Panc1 (cell line): Measurements from ENCODE around the gene CHMP1B. TPM values are rescaled to one million over a fixed set of nuclear protein-coding genes. Genes with fewer than 3 reads are reported as not detected.

Experiments used
- ATAC-seq: fragments of 200-7000 bp; cut with Tn5 transposase; 2 replicates; pipeline ENCODE4 v1.9.1; 2020; ENCODE audit warnings: mild to moderate bottlenecking, moderate library complexity
- BruUV-seq: library from RNA; stranded (reverse); fragments of 400-500 nt; replicated peaks from 2 replicates; lab custom pipeline; 2021; lab: Mats Ljungman, UMichigan
- CTCF ChIA-PET: fragments of 300-600 bp; sonication (Branson Sonifier 250); formaldehyde crosslinking; loops from one replicate; lab custom pipeline; 2022; ENCODE audit warnings: antibody characterized with exemption; lab: Charles Lee
- POLR2A ChIA-PET: fragments of 300-600 bp; sonication (Branson Sonifier 250); formaldehyde crosslinking; loops from one replicate; lab custom pipeline; 2022; ENCODE audit warnings: antibody characterized with exemption; lab: Charles Lee
- DNase-seq: peaks from one replicate; pipeline ENCODE4 v3.0.0-alpha.2; 2010; ENCODE audit warnings: low read depth, low spot score
- H3K27ac ChIP-seq: 2 replicates; pipeline ENCODE4 v1.5.1; 2011; ENCODE audit warnings: mild to moderate bottlenecking, low read length, inconsistent platforms
- H3K27me3 ChIP-seq: fragments of 200-500 bp; sonication (Bioruptor generic); 2 replicates; pipeline ENCODE4 v1.6.0; 2014; ENCODE audit warnings: low read length, inconsistent platforms; ENCODE audit not compliant: control insufficient read depth, insufficient read depth
- H3K36me3 ChIP-seq: fragments of 200-500 bp; sonication (Bioruptor generic); 2 replicates; pipeline ENCODE4 v1.5.1; 2014; ENCODE audit warnings: inconsistent platforms, mild to moderate bottlenecking, low read length, moderate library complexity; ENCODE audit not compliant: control insufficient read depth, insufficient read depth
- H3K4me1 ChIP-seq: 2 replicates; pipeline ENCODE4 v1.5.1; 2011; ENCODE audit warnings: inconsistent platforms, mild to moderate bottlenecking, low read length, moderate library complexity; ENCODE audit not compliant: control insufficient read depth, insufficient read depth
- H3K4me3 ChIP-seq, 2 experiments: 2 replicates each; pipeline ENCODE4 v1.5.1; 2011 to 2012; ENCODE audit warnings: low read depth in 2 of 2, low read length in 2 of 2, mild to moderate bottlenecking in 2 of 2, inconsistent platforms in 1 of 2, moderate library complexity in 1 of 2
- H3K9me3 ChIP-seq: fragments of 200-500 bp; sonication (Bioruptor generic); 2 replicates; pipeline ENCODE4 v1.5.1; 2014; ENCODE audit warnings: low read depth, mild to moderate bottlenecking, inconsistent platforms, low read length, moderate library complexity; ENCODE audit not compliant: control insufficient read depth, insufficient read depth
- CTCF ChIP-seq: fragments of 450-650 bp; IDR thresholded peaks from 2 replicates; pipeline ENCODE4 v1.5.1; 2017; ENCODE audit warnings: mild to moderate bottlenecking
- POLR2AphosphoS5 ChIP-seq: IDR thresholded peaks from 2 replicates; pipeline ENCODE4 v1.6.1; 2012; ENCODE audit warnings: mild to moderate bottlenecking, low read depth, low read length, moderate library complexity
- REST ChIP-seq, 2 experiments: IDR thresholded peaks; 2 replicates each; pipeline ENCODE4 v1.6.1; 2011 to 2012; ENCODE audit warnings: low read depth in 2 of 2, control low read depth in 1 of 2, low read length in 1 of 2, mild to moderate bottlenecking in 1 of 2, moderate library complexity in 1 of 2; ENCODE audit not compliant: insufficient read depth in 1 of 2
- SIN3A ChIP-seq: IDR thresholded peaks from 2 replicates; pipeline ENCODE4 v1.6.1; 2012; ENCODE audit warnings: low read depth, mild to moderate bottlenecking, low read length, moderate library complexity, borderline replicate concordance; ENCODE audit not compliant: insufficient read depth
- TCF7L2 ChIP-seq: IDR thresholded peaks from 2 replicates; pipeline ENCODE4 v1.6.1; 2011; ENCODE audit warnings: mild to moderate bottlenecking, low read depth, low read length, inconsistent platforms
- in situ Hi-C: cut with HindIII; loops from 2 replicates; pipeline ENCODE4 v1.10.0; 2016; ENCODE audit warnings: low sequenced_read_pairs, low pct_unique_long_range_greater_than_20kb
- intact Hi-C: fragments of 100-400 bp; cut with micrococcal nuclease; formaldehyde crosslinking; loops from one replicate; pipeline ENCODE4 v1.10.0; 2022; ENCODE audit not compliant: unreplicated experiment
- total RNA-seq: library from RNA; stranded (reverse); gene quantifications from one replicate; pipeline ENCODE4 v1.2.1, GENCODE V29; 2021; ENCODE audit not compliant: unreplicated experiment

Gene CHMP1B
- total RNA-seq, 1 experiment from 2014 or later, result 17.1 TPM

- H3K36me3 ChIP-seq, result no peaks in the 10 kb centered on the region
- no peaks in the 10 kb centered on the region for H3K4me1 ChIP-seq
- intact Hi-C loops, result no loop called here
- in situ Hi-C loops, result no loop called here
- no peaks in the 10 kb centered on the region for H3K27me3 ChIP-seq
- no peak for TF ChIP-seq POLR2AphosphoS5
- TF ChIP-seq TCF7L2, result no peak
- TF ChIP-seq CTCF, result no peak
- no peak for TF ChIP-seq SIN3A
- no peak for TF ChIP-seq REST (IDR thresholded peaks at IDR 0.05; ENCODE audit: insufficient read depth in 1 of 2, low read depth in 2 of 2, low read length in 1 of 2)
- no peaks in the 10 kb centered on the region for H3K9me3 ChIP-seq
- no peak for ATAC-seq
- H3K27ac ChIP-seq, result no peak overlapping the region
- CTCF ChIA-PET, result no interaction called here
- POLR2A ChIA-PET, result no interaction called here
- no peak for DNase-seq
- no TSS peak for BruUV-seq
- H3K4me3 ChIP-seq, result no peak overlapping the region
Measured at GRCh38 chr18:11839556-11839955, 11.7 kb upstream of the CHMP1B start.

GRCh38 chr18:11840493-11840892 is 10.7 kb upstream of the CHMP1B start:
- ChIA-PET POLR2A (no interaction called here), CTCF (interaction anchor here (0.6 kb wide), 1 partner anchor 437 kb away, joined by 13 read pairs; no protein-coding TSS in a partner anchor)
- no peak overlapping the region for H3K4me3 ChIP-seq
- no peaks in the 10 kb centered on the region for H3K4me1 ChIP-seq
- DNase-seq, result no peak
- in situ Hi-C loops, result no loop called here
- ATAC-seq, result no peak
- H3K27ac ChIP-seq, result no peak overlapping the region
- TF ChIP-seq TCF7L2, result no peak
- no peak for TF ChIP-seq REST (IDR thresholded peaks at IDR 0.05; ENCODE audit: insufficient read depth in 1 of 2, low read depth in 2 of 2, low read length in 1 of 2)
- TF ChIP-seq POLR2AphosphoS5, result no peak
- no peak for TF ChIP-seq SIN3A
- TF ChIP-seq CTCF, result no peak
- H3K9me3 ChIP-seq, result no peaks in the 10 kb centered on the region
- H3K27me3 ChIP-seq, result no peaks in the 10 kb centered on the region
- intact Hi-C loops, result no loop called here
- no TSS peak for BruUV-seq
- no peaks in the 10 kb centered on the region for H3K36me3 ChIP-seq
